ENCODE data around the gene ALK. TPM values are rescaled to one million over a fixed set of nuclear protein-coding genes. Genes with fewer than 3 reads are reported as not detected.

ALK gene
- total RNA-seq, 1 experiment from 2014 or later = not detected

DNA sequence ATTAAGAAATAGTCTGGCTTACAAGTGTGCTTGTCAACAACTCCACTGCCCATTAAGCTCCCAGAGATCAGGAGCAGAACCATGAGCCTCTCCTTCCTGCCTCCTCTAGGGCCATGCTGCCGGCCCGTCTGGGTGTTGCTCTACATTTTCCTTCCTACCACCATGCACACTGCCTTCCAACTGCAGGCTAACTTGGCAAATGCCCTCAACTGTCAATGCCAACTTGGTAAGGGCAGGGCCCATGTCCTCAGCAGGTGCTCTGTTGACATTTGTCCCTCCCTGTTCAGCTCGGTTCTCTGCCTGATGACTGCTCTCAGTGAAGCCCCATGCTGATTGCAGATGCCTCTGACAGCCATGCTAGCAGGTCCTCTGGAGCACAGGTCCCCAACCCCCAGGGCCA lies 345.2 kb downstream of the ALK start:
- peaks cover 31% of the 10 kb centered on the region for H3K27me3 Mint-ChIP-seq (ENCODE audit: low read depth)
- H2AK5ac ChIP-seq (ENCODE audit: insufficient read length, low read length) = no peak overlapping the region
- H3K27ac ChIP-seq (ENCODE audit: insufficient read length, low read depth, low read length) = no peak overlapping the region
- DNase-seq = no peak
- no peak overlapping the region for H3K23ac ChIP-seq (ENCODE audit: insufficient read length, low read depth, low read length)
- no peak overlapping the region for H3T11ph ChIP-seq (ENCODE audit: low read length)
- H2BK20ac ChIP-seq (ENCODE audit: low read depth, low read length, poor library complexity, severe bottlenecking) = no peak overlapping the region
- no peaks in the 10 kb centered on the region for H3K9me3 Mint-ChIP-seq
- peaks cover 2% of the 10 kb centered on the region; the same call in 1 of the 2 replicates for H3K4me1 ChIP-seq (ENCODE audit: insufficient read depth, low read length)
- no peaks in the 10 kb centered on the region for H3K27me3 ChIP-seq (ENCODE audit: insufficient read depth, low read length)
- no peak overlapping the region for H3K9ac ChIP-seq (ENCODE audit: extremely low read depth, insufficient read length, low read length)
- no peak overlapping the region for H4K91ac ChIP-seq (ENCODE audit: insufficient read length, low read depth, low read length)
- H2AFZ ChIP-seq (ENCODE audit: low read length) = no peak overlapping the region
- no peaks in the 10 kb centered on the region for H3K79me2 ChIP-seq (ENCODE audit: insufficient read depth, low read length)
- no peak overlapping the region for H3K18ac ChIP-seq (ENCODE audit: insufficient read length, low read depth, low read length)
- H3K79me1 ChIP-seq (ENCODE audit: insufficient read depth, low read depth, low read length, poor library complexity, severe bottlenecking) = no peaks in the 10 kb centered on the region
- H2BK5ac ChIP-seq (ENCODE audit: insufficient read length, low read length) = no peak overlapping the region
- H4K8ac ChIP-seq (replicated peaks; ENCODE audit: insufficient read length, low read depth, low read length) = no peak overlapping the region
- WGBS (ENCODE audit: extremely low coverage, insufficient read length, low lambda C conversion rate) = no CpG with 5 or more reads among the region's 3 CpGs
- H3K36me3 Mint-ChIP-seq (ENCODE audit: insufficient read depth in 1 of 3, low read depth in 3 of 3) = no peaks in the 10 kb centered on the region
- H3K27ac Mint-ChIP-seq = peak overlapping the region in 1 of 3 experiments; percentile 52; a peak in 1 of 7 replicates
- no peak overlapping the region for H3K56ac ChIP-seq (ENCODE audit: insufficient read length, low read depth, low read length)
- no peaks in the 10 kb centered on the region for H3K23me2 ChIP-seq (ENCODE audit: insufficient read length, low read depth, low read length, poor library complexity, severe bottlenecking)
- H4K20me1 ChIP-seq (ENCODE audit: control insufficient read depth, insufficient read depth, insufficient read length) = no peaks in the 10 kb centered on the region
- TF ChIP-seq CTCF (conservative IDR thresholded peaks at IDR 0.05) = no peak
- no peak overlapping the region for H2BK12ac ChIP-seq (ENCODE audit: insufficient read length, low read depth, low read length)
- H2BK15ac ChIP-seq (ENCODE audit: low read depth, low read length) = no peak overlapping the region
- no peak overlapping the region for H4K5ac ChIP-seq (ENCODE audit: insufficient read length, low read depth, low read length)
- no peak overlapping the region for H3K14ac ChIP-seq (ENCODE audit: insufficient read depth, low read length)
- no peak overlapping the region for H3K4me2 ChIP-seq (ENCODE audit: insufficient read depth, insufficient read length, low read length)
- no peaks in the 10 kb centered on the region for H3K9me3 ChIP-seq (ENCODE audit: control insufficient read depth, low read depth, low read length)
- H3K4ac ChIP-seq (ENCODE audit: low read depth, low read length) = no peak overlapping the region
- no peak overlapping the region for H2BK120ac ChIP-seq (ENCODE audit: low read depth, low read length, poor library complexity, severe bottlenecking)
- peaks cover 22 to 24% of the 10 kb centered on the region in 2 experiments for H3K4me1 Mint-ChIP-seq
- no peak overlapping the region for H3K4me3 Mint-ChIP-seq
